CD4-positive, alpha-beta memory T cell (primary cell): ENCODE results near the gene ARID3B. TPM values are rescaled to one million over a fixed set of nuclear protein-coding genes. Genes with fewer than 3 reads are reported as not detected.
"Not testable (repeated sequence)": the region's sequence is repeated elsewhere in the genome, so short reads cannot be mapped to it uniquely, and the experiment has no call there.

Experiments
- CTCF ChIA-PET: fragments of 350-600 bp; sonication (Branson Sonifier 250); formaldehyde crosslinking; loops from one replicate; lab custom pipeline; 2021; ENCODE audit warnings: inconsistent platforms; ENCODE audit not compliant: partially characterized antibody; lab: Charles Lee
- POLR2A ChIA-PET: fragments of 350-600 bp; sonication (Branson Sonifier 250); formaldehyde crosslinking; loops from one replicate; lab custom pipeline; 2021; ENCODE audit not compliant: partially characterized antibody; lab: Charles Lee
- DNase-seq, 5 donors: peaks; one replicate each; pipeline versions ENCODE4 v3.0.0 to v3.0.0-alpha.2; 2020 to 2022; ENCODE audit warnings: mixed read lengths in 1 of 5
- H3K27ac ChIP-seq: one replicate; pipeline ENCODE4 v1.7.0; 2013; ENCODE audit warnings: low read depth, low read length
- H3K27me3 ChIP-seq: 2 replicates; pipeline ENCODE4 v1.7.0; 2013; ENCODE audit warnings: mild to moderate bottlenecking, low read length, moderate library complexity; ENCODE audit not compliant: insufficient read depth
- H3K36me3 ChIP-seq: 2 replicates; pipeline ENCODE4 v1.7.0; 2013; ENCODE audit warnings: mild to moderate bottlenecking, low read length, moderate library complexity; ENCODE audit not compliant: insufficient read depth
- H3K4me1 ChIP-seq: 2 replicates; pipeline ENCODE4 v1.7.0; 2013; ENCODE audit warnings: mild to moderate bottlenecking, low read length, moderate library complexity; ENCODE audit not compliant: insufficient read depth
- H3K4me3 ChIP-seq, 2 donors: one replicate each; pipeline ENCODE4 v1.7.0; 2013; ENCODE audit warnings: low read length in 2 of 2, mild to moderate bottlenecking in 1 of 2
- H3K9me3 ChIP-seq, 2 donors: one replicate each; pipeline ENCODE4 v1.7.0; 2013; ENCODE audit warnings: low read length in 2 of 2, control low read depth in 1 of 2; ENCODE audit not compliant: control insufficient read depth in 1 of 2
- H3K27ac Mint-ChIP-seq, 7 donors: one replicate each; pipeline ENCODE4 v1.8.0; 2020 to 2021; ENCODE audit warnings: mixed read lengths in 7 of 7, mild to moderate bottlenecking in 6 of 7, inconsistent platforms in 3 of 7, moderate library complexity in 3 of 7
- H3K27me3 Mint-ChIP-seq, 2 donors: one replicate each; pipeline ENCODE4 v1.8.0; 2020 to 2021; ENCODE audit warnings: mixed read lengths in 2 of 2
- H3K36me3 Mint-ChIP-seq, 2 donors: one replicate each; pipeline ENCODE4 v1.8.0; 2020 to 2021; ENCODE audit warnings: mixed read lengths in 2 of 2, inconsistent platforms in 1 of 2, mild to moderate bottlenecking in 1 of 2
- H3K4me1 Mint-ChIP-seq, 4 donors: one replicate each; pipeline ENCODE4 v1.8.0; 2020 to 2021; ENCODE audit warnings: mixed read lengths in 4 of 4, mild to moderate bottlenecking in 1 of 4
- H3K4me3 Mint-ChIP-seq, 8 donors: one replicate each; pipeline ENCODE4 v1.8.0; 2020 to 2021; ENCODE audit warnings: mixed read lengths in 8 of 8, mild to moderate bottlenecking in 7 of 8, moderate library complexity in 6 of 8, inconsistent platforms in 3 of 8
- H3K9me3 Mint-ChIP-seq, 8 donors: one replicate each; pipeline ENCODE4 v1.8.0; 2020 to 2021; ENCODE audit warnings: mixed read lengths in 8 of 8, mild to moderate bottlenecking in 5 of 8, inconsistent platforms in 3 of 8, moderate library complexity in 1 of 8
- intact Hi-C: fragments of 100-400 bp; cut with micrococcal nuclease; formaldehyde crosslinking; loops from one replicate; pipeline ENCODE4 v1.15.1; 2023
- polyA plus RNA-seq, 2 donors: library from polyadenylated mRNA; unstranded; fragments of 300-500 nt; fragmentation: Illumina TruSeq; gene quantifications; one replicate each; pipeline ENCODE4 v1.2.3, GENCODE V29; 2021
- total RNA-seq, 2 experiments: library from RNA; stranded (reverse); gene quantifications; one replicate each; pipeline ENCODE4 v1.2.3, GENCODE V29; 2021

Gene ARID3B
- total and polyA plus RNA-seq, 4 experiments from 2014 or later, result 4.1 to 32.9 (median 24.5) TPM

DNA sequence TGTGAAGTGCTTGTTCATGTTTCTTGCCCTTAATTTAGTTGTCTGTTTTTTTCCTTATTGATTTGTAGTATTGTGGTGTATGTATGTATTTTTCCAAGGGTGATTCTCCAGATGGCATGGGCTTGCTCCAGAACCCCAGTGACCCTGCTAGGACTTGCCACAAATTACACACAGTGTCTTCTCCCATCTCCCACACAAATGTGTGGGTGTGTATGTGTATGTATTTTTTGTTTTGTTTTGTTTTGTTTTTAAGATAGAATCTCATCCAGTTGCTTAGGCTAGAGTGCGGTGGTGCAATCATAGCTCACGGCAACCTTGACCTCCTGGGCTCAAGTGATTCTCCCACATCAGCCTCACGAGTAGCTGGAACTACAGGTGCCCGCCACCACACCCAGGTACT, 36.2 kb upstream of the ARID3B start:
- H3K36me3 ChIP-seq, result no peaks in the 10 kb centered on the region
- no peak overlapping the region for H3K27ac Mint-ChIP-seq
- H3K27me3 ChIP-seq, result no peaks in the 10 kb centered on the region
- no peaks in the 10 kb centered on the region for H3K9me3 Mint-ChIP-seq
- peaks cover 18 to 29% of the 10 kb centered on the region in 2 donors for H3K36me3 Mint-ChIP-seq
- H3K4me3 Mint-ChIP-seq, result no peak overlapping the region
- H3K4me1 ChIP-seq, result no peaks in the 10 kb centered on the region
- POLR2A ChIA-PET, result no interaction called here
- CTCF ChIA-PET, result no interaction called here
- H3K4me3 ChIP-seq, result no peak overlapping the region
- H3K4me1 Mint-ChIP-seq, result no peaks in the 10 kb centered on the region
- no peaks in the 10 kb centered on the region for H3K27me3 Mint-ChIP-seq
- DNase-seq, result no peak
- no peak overlapping the region for H3K27ac ChIP-seq
- no peaks in the 10 kb centered on the region for H3K9me3 ChIP-seq
- intact Hi-C loops, result no loop called here

DNA sequence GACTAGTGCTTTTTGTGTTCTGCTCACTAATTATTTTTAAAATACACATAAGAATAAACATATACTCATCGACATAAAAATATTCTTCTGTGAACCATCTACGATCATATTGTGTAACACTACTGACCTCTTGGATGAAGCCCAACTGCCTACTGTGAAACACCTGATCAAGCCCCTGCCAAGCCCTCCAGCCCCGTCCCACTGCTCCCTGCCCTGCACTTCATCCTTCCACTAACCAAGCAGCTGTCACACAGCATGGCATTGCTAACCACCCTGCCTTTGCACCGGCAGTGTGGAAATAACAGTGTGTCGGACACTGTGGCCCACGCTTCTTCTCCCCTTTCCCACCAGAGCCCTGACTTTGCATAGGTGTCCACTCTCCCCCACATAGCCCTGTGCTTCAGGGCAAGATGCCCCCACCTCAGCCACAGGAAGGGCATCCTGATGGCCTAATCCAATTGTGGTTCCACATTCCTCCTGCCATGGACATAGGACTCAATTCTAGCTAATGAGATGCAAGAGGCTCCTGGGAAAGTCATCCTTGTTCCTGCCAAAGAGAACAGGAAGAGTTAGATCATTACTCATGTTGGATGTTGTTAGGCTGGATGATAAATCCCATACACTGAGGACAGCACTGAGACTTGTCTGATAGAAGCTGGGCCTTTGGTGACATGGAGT, 35.0 kb upstream of the ARID3B start:
- Histone ChIP-seq H3K9me3 (no peaks in the 10 kb centered on the region), H3K27me3 (no peaks in the 10 kb centered on the region), H3K4me3 (no peak overlapping the region), H3K27ac (no peak overlapping the region), H3K36me3 (no peaks in the 10 kb centered on the region), H3K4me1 (no peaks in the 10 kb centered on the region)
- CTCF ChIA-PET, result no interaction called here
- POLR2A ChIA-PET, result no interaction called here
- Mint-ChIP-seq H3K36me3 (peaks cover 18 to 29% of the 10 kb centered on the region in 2 donors), H3K9me3 (no peaks in the 10 kb centered on the region), H3K27me3 (no peaks in the 10 kb centered on the region), H3K27ac (no peak overlapping the region), H3K4me3 (no peak overlapping the region), H3K4me1 (no peaks in the 10 kb centered on the region)
- intact Hi-C loops, result no loop called here
- no peak for DNase-seq

DNA sequence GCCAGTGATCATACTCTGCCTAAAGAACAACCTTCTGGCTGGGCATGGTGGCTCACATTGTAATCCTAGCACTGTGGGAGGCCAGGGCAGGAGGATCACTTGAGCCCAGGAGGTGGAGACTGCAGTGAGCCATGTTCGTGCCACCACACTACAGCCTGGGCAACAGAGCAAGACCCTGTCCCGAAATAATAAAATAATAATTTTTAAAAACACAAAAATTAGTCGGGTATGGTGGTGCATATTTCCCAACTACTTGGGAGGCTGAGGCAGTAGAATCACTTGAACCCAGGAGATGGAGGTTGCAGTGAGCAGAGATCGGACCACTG, 34.5 kb upstream of the ARID3B start:
- intact Hi-C loops, result no loop called here
- H3K4me1 ChIP-seq, result no peaks in the 10 kb centered on the region
- Mint-ChIP-seq H3K36me3 (peaks cover 18 to 29% of the 10 kb centered on the region in 2 donors), H3K4me1 (no peaks in the 10 kb centered on the region), H3K9me3 (no peaks in the 10 kb centered on the region), H3K27me3 (no peaks in the 10 kb centered on the region), H3K27ac (no peak overlapping the region), H3K4me3 (no peak overlapping the region)
- H3K27ac ChIP-seq, result no peak overlapping the region
- no peak overlapping the region for H3K4me3 ChIP-seq
- H3K27me3 ChIP-seq, result no peaks in the 10 kb centered on the region
- no peak for DNase-seq
- H3K36me3 ChIP-seq, result no peaks in the 10 kb centered on the region
- POLR2A ChIA-PET, result no interaction called here
- CTCF ChIA-PET, result no interaction called here
- no peaks in the 10 kb centered on the region for H3K9me3 ChIP-seq

DNA sequence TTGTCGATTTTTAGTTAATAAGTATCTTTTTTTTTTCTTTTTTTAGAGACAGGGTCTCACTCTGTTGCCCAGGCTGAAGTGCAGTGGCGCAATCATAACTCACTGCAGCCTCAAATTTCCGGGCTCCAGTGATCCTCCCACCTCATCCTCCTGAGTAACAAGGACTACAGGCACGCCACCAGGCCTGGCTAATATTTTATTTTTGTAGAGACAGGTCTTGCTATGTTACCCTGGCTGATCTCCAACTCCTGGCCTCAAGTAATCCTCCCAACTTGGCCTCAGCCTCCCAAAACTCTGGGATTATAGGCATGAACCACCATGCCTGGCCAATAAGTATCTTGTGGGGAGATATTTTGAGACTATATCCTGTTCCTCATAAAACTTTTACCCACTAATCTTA, 29.4 kb upstream of the ARID3B start:
- no peak for DNase-seq
- Histone ChIP-seq H3K9me3 (no peaks in the 10 kb centered on the region), H3K4me3 (no peak overlapping the region), H3K27ac (no peak overlapping the region), H3K4me1 (no peaks in the 10 kb centered on the region), H3K36me3 (no peaks in the 10 kb centered on the region), H3K27me3 (no peaks in the 10 kb centered on the region)
- ChIA-PET POLR2A (no interaction called here), CTCF (no interaction called here)
- no peaks in the 10 kb centered on the region for H3K27me3 Mint-ChIP-seq
- no peaks in the 10 kb centered on the region for H3K36me3 Mint-ChIP-seq
- H3K27ac Mint-ChIP-seq, result peak overlapping the region in 2 of 7 donors; percentile 22 to 35
- no peak overlapping the region for H3K4me3 Mint-ChIP-seq
- H3K9me3 Mint-ChIP-seq, result no peaks in the 10 kb centered on the region
- peaks cover 5 to 7% (median 6%) of the 10 kb centered on the region in 4 donors for H3K4me1 Mint-ChIP-seq
- intact Hi-C loops, result no loop called here

DNA sequence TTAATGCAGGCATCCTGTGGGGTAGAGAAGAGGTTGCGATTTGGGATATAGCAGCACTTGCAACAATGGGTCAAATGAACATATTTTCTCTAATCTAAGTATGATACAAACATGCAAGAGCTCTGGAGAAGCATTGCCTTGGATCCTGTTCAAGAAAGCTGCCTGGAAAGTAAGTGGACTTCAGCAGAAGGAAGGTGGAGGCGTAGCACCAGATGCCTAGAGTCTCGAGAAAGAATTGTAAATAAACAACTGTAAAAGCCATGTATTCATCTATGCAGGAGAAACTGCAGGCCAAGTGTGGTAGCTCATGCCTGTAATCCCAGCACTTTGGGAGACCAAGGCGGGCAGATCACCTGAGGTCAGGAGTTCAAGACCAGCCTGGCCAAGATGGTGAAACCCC, 27.0 kb upstream of the ARID3B start:
- POLR2A ChIA-PET, H3K4me1 ChIP-seq, H3K9me3 Mint-ChIP-seq, H3K27me3 ChIP-seq, CTCF ChIA-PET, H3K36me3 Mint-ChIP-seq, H3K9me3 ChIP-seq, DNase-seq, intact Hi-C loops, H3K4me3 Mint-ChIP-seq, H3K4me1 Mint-ChIP-seq, H3K4me3 ChIP-seq, H3K36me3 ChIP-seq, H3K27ac Mint-ChIP-seq, H3K27ac ChIP-seq, H3K27me3 Mint-ChIP-seq: not testable (repeated sequence)

DNA sequence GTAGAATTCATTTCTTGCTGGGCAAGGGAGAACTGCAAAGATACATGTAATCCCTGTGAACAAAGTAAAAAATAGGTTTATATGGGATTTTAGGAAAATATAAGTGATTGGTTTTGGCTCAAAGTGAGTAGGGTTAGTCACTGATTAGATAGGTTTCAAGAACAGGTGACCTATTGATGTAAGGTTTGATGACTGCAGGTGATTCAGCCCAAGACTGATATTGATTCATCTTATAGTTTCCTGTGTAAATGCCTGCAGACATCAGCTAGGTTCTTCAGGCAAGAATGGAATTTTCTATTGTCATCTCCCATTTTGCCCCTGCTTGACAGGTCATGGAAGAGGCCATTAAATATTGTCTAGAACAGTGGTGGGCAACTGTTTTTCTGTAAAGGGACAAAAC, 23.9 kb upstream of the ARID3B start:
- Mint-ChIP-seq H3K9me3 (no peaks in the 10 kb centered on the region), H3K27me3 (no peaks in the 10 kb centered on the region), H3K36me3 (no peaks in the 10 kb centered on the region), H3K4me3 (no peak overlapping the region), H3K27ac (no peak overlapping the region), H3K4me1 (peaks cover under 1 to 2% (median 2%) of the 10 kb centered on the region in 4 donors)
- no peaks in the 10 kb centered on the region for H3K4me1 ChIP-seq
- DNase-seq, result no peak
- no peak overlapping the region for H3K4me3 ChIP-seq
- no peaks in the 10 kb centered on the region for H3K9me3 ChIP-seq
- intact Hi-C loops, result no loop called here
- ChIA-PET POLR2A (no interaction called here), CTCF (no interaction called here)
- H3K36me3 ChIP-seq, result no peaks in the 10 kb centered on the region
- no peaks in the 10 kb centered on the region for H3K27me3 ChIP-seq
- no peak overlapping the region for H3K27ac ChIP-seq

DNA sequence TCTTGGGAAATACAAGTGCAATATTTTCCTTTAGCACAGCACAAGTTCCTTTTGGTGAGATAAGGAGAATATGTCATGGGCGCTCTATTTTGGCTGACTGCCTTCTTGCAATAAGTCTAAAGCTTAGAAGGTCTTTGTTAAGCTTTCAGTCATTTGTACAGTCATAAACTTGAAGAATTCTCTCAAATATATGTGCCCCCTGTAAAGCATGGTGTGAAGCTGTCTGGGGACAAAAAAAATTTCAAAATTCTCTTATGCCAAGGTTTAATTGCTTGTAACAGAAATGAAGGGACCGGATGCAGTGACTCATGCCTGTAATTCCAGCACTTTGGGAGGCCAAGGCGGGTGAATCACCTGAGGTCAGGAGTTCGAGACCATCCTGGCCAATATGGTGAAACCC, 21.7 kb upstream of the ARID3B start:
- Histone ChIP-seq H3K27ac (no peak overlapping the region), H3K4me1 (no peaks in the 10 kb centered on the region), H3K27me3 (no peaks in the 10 kb centered on the region), H3K36me3 (no peaks in the 10 kb centered on the region), H3K9me3 (no peaks in the 10 kb centered on the region), H3K4me3 (no peak overlapping the region)
- intact Hi-C loops, result no loop called here
- no peak for DNase-seq
- ChIA-PET POLR2A (no interaction called here), CTCF (no interaction called here)
- no peaks in the 10 kb centered on the region for H3K4me1 Mint-ChIP-seq
- H3K36me3 Mint-ChIP-seq, result no peaks in the 10 kb centered on the region
- H3K9me3 Mint-ChIP-seq, result no peaks in the 10 kb centered on the region
- no peak overlapping the region for H3K4me3 Mint-ChIP-seq
- H3K27ac Mint-ChIP-seq, result no peak overlapping the region
- no peaks in the 10 kb centered on the region for H3K27me3 Mint-ChIP-seq

DNA sequence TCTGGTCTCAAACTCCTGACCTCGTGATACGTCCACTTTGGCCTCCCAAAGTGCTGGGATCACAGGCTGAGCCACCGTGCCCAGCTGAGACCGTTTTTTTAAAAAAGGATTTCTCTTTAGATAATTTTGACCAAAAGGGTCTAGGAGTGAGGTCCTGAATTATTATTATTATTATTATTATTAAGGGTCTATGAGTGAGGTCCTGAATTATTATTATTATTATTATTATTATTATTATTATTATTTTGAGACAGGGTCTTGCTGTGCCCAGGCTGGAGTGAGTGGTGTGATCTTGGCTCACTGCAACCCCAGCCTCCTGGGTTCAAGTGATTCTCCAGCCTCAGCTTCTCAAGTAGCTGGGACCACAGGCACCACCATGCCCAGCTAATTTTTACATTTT, 20.6 kb upstream of the ARID3B start:
- no peaks in the 10 kb centered on the region for H3K36me3 ChIP-seq
- no peak for DNase-seq
- H3K36me3 Mint-ChIP-seq, result no peaks in the 10 kb centered on the region
- no peak overlapping the region for H3K27ac Mint-ChIP-seq
- no peaks in the 10 kb centered on the region for H3K4me1 Mint-ChIP-seq
- H3K9me3 ChIP-seq, result no peaks in the 10 kb centered on the region
- H3K27ac ChIP-seq, result no peak overlapping the region
- H3K27me3 Mint-ChIP-seq, result no peaks in the 10 kb centered on the region
- H3K4me1 ChIP-seq, result no peaks in the 10 kb centered on the region
- CTCF ChIA-PET, result no interaction called here
- POLR2A ChIA-PET, result interaction anchor here (1.0 kb wide), 1 partner anchor 20 kb away, joined by 3 read pairs; the partner anchor contains the start of gene ARID3B
- intact Hi-C loops, result loop anchor here (10.0 kb wide), 1 partner anchor 896 kb away; no protein-coding TSS in a partner anchor
- no peaks in the 10 kb centered on the region for H3K27me3 ChIP-seq
- H3K9me3 Mint-ChIP-seq, result no peaks in the 10 kb centered on the region
- H3K4me3 Mint-ChIP-seq, result no peak overlapping the region
- no peak overlapping the region for H3K4me3 ChIP-seq
